Stomach (tissue), 4 donors: ENCODE data around the gene MYO5B.

ENCODE experiments used
- POLR2A ChIP-seq, 4 donors: fragments of 450-650 bp; IDR thresholded peaks; one replicate each; pipeline ENCODE4 v1.6.1; 2016; ENCODE audit warnings: antibody characterized with exemption in 4 of 4, control low read depth in 2 of 4, mild to moderate bottlenecking in 1 of 4, moderate library complexity in 1 of 4
- POLR2AphosphoS5 ChIP-seq, 3 donors: sonication (generic); formaldehyde crosslinking; IDR thresholded peaks; one replicate each; pipeline ENCODE4 v1.6.1; 2016; ENCODE audit warnings: antibody characterized with exemption in 3 of 3
- TF ChIP-seq, protein P1 (sequence below), 7 experiments: fragments of 450-650 bp in 4 of 7; fragments of 200-600 bp in 3 of 7; sonication (generic) in 3 of 7; IDR thresholded peaks; one replicate each; pipeline ENCODE4 v1.5.1; 2016 to 2019; ENCODE audit warnings: antibody characterized with exemption in 7 of 7, control low read depth in 2 of 7, mild to moderate bottlenecking in 1 of 7

DNA sequence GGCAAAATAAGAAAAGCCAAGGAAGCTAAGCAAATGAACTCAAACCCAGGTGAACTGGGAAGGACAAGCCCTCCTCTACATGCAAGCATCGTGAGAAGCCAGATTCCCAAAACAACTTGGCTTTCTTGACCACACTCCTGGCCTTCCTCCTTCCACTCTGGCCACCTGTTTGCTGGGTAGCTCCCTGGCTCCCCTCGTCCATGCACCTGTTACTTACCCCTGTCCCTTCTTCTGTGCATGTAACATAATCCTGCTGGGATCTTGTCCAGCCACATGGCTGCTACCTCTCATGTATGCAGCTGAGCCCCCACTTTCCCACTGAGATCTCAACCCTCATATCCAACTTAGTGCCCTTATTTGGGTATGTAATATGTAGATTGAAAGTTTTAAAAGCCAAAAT is 121.6 kb downstream of the MYO5B start:
- TF ChIP-seq, protein P1, sequence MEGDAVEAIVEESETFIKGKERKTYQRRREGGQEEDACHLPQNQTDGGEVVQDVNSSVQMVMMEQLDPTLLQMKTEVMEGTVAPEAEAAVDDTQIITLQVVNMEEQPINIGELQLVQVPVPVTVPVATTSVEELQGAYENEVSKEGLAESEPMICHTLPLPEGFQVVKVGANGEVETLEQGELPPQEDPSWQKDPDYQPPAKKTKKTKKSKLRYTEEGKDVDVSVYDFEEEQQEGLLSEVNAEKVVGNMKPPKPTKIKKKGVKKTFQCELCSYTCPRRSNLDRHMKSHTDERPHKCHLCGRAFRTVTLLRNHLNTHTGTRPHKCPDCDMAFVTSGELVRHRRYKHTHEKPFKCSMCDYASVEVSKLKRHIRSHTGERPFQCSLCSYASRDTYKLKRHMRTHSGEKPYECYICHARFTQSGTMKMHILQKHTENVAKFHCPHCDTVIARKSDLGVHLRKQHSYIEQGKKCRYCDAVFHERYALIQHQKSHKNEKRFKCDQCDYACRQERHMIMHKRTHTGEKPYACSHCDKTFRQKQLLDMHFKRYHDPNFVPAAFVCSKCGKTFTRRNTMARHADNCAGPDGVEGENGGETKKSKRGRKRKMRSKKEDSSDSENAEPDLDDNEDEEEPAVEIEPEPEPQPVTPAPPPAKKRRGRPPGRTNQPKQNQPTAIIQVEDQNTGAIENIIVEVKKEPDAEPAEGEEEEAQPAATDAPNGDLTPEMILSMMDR (IDR thresholded peaks at IDR 0.05): no peak
- TF ChIP-seq POLR2AphosphoS5 (IDR thresholded peaks at IDR 0.05) (no peak), POLR2A (IDR thresholded peaks at IDR 0.05) (no peak)
